EH (cell line): Measurements from ENCODE around the gene PRR5L.

Experiments used
- DNase-seq: peaks from one replicate; pipeline ENCODE4 v3.0.0-alpha.2; 2015; ENCODE audit warnings: low read depth

Gene PRR5L

DNA sequence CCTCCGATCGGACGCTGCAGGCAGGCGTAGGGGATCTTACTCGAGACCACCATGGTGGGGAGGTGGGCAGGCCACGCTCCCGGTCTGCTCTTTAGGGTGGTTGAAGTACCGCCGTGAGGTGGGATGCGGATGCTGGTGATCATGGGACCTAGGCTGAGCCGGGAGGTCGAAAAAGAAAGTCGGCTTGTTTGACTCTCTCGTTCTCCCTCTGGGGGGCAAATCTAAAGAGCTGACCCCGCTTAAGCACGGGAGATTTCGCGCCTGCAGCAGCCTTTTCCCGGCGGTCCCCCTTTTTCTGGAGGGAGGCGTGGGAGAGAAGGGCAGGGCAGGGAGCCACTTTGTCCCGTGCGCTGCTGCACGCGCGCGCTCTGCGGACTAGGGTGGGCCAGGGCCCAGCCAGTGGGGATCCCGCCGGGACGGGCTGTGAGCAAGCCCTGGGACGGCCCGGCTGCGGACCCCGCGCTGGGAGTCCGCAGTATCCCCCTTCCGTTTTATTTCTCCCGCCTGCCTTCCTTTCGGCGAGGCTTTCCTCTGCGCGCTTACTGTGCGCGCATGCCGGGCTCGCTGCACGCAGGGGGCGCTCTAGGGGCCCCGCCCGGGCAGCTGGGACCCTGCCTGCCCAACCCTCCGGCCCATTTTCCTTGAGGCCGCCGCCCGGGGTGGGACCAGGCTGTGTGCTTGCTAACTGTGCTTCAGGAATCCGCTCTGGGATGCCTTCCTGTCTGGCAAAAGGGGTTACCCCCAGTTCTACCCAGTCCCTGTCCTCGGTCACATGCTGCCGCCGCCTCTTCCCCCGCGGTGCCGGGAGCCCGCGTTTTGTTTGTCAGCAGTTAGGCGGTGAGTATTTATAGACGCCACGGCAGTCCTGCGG is 81.0 kb downstream of the PRR5L start:
- DNase-seq, result peak; percentile 67

DNA sequence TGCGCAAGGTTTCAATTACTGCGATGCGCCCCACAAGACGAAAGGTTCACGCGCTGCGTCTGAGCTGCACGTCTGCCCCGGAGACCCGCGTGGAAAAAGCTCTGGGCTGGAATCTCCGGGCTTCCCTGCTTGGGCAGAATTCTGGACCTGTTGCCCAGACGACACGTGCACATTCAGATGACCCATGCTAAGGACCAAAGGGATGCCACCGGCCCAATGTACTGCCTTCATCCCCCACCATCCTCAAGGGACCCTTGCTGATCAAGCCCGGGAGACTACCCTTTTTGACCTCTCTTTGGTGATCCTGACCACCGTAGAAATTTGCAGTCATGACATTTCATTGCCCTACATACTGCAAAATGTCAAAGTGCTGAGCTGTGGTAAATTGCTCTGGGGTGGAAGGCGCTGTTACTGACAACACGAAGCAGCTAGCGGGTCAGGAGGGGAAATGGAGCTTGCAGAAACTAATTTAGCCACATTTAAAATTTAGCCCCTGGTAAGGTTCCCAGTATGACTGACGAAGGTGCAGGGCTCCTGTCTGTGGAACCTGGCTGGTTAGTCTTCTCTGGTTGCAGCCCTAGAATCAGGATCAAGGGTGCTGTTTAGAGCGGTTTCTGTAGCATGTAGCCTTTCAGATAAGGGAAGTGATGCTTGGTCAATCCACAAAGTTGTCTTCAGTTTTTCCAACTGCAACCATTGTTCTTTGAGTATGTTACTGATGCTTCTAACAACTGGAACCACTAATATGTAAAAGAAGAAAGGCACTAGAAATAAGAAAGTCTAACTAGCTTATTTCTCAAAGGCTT is 81.9 kb downstream of the PRR5L start:
- peak; percentile 15 for DNase-seq

DNA sequence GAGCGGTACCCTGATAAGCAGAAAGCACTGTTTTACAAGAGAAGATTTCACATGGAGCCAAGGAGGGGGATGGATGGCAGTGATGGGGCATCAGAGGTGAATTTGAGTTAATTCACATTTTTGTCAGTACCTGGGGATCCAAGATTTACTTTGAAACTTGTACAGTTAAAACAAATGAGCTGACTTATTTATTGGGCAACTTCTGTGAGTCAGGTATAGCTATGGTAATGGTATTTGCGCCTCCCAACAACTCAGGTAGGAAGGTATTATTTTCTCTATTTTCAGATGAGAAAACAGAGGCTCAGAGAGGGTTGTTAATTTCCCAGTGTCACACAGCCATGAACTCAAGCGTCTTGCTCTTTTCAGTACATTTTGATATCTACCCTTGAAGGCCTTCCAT is 83.6 kb downstream of the PRR5L start:
- DNase-seq, result no peak

DNA sequence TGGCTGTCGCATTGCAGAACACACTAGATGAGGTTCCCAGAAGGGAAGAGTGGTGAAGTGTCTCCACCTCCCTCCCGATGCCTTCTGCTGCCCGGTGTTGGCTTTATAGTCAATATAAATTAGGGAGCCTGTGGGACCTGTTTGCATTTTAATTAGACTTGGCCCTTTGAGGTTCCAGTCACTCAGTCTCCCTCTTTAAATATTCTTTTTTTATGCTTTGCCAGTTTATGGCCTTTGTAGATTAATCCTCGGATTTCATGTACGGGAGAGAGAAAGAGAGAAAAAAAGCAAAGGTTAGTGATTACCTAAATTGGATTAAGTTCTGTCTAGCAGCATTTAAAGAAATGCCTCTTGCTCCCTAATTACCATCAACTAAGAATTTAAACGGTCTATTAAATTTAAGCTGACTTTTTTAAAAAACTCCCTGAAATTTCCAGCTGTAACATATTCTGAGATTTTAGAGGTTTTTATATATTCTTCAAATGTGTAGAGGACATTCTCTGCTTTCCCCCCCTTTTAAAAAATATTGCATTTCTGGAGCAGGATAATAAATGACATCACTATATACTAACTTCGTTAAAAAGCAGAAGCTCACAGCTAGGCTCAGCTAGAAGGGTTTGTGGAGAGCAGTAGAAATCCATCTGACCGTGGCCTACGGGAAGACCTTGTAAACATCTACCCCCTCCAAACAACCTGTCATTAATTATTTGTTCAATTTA is 84.4 kb downstream of the PRR5L start:
- DNase-seq, result no peak

DNA sequence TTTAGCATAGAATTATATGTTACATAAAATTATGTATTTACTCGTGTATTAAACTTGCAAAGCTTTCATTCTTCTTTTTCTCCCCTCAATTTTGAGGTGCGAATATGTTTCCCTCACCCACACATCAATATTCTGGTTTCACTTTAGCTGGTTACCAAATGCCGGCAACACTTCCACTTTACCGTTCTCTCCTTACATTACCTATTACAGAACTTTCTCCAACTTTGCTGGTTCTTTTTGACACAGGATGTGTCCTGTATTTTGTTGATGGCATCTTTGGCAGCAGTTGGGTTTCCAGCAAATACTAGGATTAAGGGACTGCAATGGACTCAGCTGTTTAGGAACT is 84.9 kb downstream of the PRR5L start:
- DNase-seq, result no peak

DNA sequence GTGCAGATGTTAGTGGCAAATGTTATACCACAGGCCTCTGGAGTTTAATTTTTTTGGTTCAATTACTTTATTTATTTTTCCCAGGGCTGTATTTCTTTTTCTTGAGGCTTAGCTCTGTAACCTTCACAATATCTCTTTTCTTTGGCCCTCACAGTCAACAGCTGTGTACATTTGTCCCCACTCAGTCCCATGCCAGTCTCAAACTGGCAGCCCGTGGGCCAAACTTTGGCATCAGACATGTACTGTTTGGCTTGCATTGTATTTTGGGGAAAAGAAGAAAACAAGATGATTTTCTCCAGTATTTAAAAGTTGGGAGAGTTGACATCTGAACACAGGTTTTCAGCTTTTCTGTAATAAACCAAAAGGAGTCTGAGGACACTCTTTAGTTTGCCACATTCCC is 87.1 kb downstream of the PRR5L start:
- DNase-seq, result no peak

DNA sequence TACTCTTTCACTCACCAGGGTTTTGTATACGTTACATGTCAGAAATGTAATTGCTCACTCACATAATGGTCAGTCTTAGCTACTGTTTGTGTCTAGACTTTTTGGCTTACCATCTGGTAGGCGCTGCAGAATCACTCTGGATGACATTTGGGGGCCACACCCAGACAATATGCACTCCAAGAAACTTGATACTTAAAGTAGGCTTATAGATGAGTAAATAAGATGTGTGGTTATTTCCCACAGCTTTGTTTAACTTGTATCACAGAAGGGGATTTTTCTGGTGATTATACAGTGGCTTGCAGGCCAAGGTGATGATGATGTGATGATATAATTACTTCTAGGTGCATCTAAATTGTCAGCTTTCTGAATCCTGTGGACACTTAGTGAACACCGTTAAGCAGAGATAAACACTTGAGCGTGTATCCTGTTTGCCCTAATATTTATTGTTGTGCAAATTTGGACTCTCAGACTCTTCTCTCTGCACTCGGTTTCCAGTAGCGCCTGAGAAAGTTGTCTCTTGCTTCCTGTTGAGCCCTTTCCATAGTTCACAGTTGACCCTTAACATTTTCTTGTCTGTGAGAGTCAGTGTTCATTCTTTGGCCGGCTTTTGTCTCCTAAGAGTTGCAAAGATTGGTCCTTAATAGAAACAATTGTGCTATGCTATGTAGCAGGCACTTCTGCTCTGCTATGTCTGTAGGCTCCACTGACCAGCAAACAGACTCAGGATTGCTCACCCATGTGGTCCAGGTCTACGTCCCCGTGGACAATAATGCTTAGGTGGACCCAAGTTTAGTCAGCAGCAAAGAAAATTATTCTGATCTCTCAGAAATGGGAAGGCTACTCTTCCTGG is 89.3 kb downstream of the PRR5L start:
- peak; percentile 58 for DNase-seq

DNA sequence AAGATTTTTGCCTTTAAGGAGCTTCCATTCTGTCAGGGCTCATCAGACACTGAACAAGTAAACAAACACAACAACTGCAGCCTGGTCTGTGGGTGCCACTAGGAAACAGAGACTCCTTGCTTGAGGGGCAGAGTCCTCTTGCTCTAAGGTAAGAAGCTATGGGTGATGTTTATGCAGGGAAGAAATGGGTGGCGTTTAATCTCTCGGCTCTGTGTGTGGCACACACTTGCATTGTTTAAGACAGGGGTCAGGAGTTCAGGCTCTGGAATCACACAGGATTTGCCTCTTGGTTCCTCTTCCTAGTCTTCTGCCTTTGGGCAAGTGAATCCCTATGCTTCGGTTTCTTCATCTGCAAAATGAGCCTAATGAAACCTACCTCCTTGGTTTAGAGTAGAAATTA is 90.3 kb downstream of the PRR5L start:
- no peak for DNase-seq

DNA sequence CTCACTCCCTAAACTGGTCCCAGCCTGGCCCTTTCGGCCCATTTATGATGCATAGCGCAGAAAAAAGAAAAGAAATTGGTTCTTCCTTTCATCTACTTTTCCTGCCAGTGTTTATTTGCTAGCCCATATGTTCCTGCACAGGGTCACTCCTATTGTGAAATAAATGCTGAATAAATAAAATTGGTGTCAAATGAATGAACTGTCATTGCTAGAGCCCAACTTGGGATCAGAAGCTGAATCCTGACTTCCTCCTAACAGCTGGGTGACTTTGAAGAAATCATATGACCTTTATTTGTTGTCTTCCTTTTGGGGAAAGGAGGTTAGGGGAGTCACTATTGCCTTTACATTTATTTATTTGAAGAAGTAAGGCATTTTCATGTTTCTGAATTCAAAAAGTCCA is 92.0 kb downstream of the PRR5L start:
- DNase-seq, result no peak

DNA sequence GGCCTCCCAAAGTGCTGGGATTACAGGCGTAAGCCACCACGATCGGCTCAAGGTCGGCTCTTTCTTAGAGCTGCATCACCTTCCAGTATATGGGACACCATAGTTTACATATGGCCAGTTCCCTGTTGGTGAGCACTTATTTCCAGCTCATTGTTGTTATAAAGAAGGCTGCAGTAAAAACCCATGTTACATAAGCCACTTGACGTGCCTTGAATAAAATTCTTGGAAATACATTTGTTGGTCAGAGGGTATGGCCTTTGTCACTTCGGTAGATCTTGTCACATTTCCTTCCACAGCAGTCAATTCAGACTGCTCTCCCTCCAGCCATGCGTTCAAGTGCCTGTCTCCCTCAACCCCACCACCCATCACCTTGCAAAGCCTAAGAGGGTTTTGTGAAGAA is 92.9 kb downstream of the PRR5L start:
- no peak for DNase-seq

DNA sequence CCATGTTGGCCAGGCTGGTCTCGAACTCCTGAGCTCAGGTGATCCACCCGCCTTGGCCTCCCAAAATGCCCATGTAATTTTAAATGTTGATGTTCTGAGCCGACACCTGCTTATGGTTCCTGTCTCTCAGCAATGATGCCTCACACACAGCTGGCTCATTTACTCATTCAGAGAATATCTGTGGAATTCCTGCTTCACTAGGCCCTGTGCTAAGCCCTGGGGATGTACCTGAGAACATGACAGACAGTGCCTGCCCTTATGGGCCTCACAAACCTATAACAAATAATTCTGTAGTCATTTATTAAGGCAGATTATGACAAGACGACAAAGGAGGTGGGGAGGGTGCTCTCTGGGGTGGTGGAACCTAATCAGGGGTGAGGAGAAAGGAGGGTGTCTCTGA is 93.7 kb downstream of the PRR5L start:
- peak; percentile 16 for DNase-seq

DNA sequence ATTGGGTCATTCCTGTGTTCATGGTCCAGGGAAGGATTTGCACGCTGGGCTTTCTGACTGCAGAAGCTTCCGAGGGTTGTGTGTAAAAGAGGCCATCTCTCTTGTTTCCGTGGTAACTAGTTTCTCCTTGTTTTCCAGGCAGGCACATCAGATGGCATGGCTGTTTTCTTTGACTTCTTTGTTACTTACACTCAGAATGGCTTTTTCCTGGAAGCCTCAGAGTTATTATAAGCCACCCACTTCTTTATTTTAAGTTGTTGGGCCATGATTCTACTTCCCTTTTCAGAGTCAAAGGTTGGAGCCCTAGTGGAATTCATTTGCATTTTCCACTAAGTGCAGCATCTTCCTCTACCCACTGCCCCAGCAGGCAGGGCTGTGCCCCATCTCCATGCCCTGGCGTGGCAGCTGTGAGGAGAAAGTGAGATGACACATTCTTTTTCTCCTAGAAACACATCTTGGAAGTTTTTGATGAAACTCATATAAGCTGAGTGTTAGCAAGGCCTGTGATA is 94.9 kb downstream of the PRR5L start:
- DNase-seq, result no peak

DNA sequence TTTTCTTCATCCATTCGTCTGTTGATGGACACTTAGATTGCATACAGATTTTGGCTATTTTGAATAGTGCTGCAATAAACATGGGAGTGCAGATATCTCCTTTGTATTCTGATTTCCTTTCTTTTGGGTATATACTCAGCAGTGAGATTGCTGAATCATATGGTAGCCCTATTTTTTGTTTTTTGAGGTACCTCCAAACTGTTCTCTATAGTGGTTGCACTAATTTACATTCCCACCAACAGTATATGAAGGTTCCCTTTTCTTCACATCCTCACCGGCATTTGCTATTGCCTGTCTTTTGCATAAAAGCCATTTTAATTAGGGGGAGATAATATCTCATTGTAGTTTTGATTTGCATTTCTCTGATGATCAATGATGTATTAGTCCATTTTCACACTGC is 96.1 kb downstream of the PRR5L start:
- DNase-seq, result no peak

DNA sequence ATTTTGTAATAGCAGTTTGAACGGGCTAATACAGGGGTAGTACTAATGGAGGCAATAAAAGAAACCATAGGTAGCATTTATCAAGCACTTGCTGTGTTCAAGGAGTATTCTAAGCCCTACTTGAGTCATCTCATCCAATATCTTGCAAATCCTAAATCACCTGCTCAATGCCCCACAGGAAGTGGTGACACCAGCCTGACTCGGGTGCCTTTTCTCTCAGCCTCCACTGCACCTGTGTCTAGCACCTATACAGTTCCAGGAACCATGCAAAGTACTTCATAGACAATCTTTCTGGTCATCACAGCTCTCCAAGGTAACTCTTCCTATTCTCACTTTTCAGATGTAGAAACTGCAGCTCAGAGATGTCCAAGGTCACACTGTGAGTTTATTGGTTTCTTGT is 98.0 kb downstream of the PRR5L start:
- DNase-seq, result no peak

DNA sequence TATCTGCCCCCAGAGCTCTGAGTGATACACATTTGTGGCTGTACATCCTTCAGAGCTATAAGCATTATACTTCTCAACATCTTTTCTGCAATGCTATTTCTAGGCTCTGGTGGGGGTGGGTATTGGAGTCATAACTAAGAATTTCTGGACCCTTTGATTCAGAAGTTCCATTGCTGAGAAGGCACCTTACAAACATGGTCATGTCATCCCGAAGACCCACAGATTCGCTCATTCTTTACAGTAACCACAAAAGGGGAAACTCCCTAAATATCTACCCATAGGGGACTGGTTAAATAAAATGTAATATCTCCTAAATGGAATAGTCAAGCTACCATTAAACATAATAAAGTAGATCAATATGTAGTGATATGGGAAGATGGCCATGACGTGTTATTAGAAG is 98.8 kb downstream of the PRR5L start:
- DNase-seq, result no peak

DNA sequence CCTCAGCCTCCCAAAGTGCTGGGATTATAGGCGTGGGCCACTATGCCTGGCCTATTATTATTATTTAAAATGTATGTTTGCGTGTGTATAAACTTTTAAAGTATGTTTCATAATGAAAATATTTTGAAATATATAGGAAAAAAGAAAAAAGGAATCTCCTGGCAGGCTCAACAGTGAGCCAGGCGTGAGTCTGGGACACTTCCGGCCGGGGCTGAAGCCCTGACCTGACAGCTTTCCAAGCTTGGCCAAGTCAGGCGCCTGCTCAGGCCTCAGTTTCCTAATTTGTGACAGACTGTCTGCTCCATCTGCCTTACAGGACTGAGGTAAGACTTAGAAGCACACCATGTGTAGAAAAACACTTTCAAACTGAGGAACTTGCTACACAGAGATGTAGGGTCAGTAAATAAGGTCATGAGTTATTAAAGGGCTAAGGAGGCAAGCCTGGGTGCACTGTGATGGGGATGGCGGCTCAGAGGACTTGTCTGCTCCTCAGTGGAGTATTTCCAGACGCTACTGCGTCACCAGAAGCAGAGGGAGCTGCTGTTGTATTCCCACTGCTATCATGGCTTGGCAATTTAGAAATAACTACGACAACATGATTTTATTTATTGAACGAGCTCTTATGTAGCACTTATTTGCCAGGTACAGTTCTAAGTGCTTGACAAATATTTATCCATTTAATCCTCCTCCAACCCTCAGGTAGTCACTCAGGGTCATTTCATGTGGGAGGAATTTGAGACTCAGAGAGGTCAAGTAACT is 100.1 kb downstream of the PRR5L start:
- DNase-seq, result no peak

DNA sequence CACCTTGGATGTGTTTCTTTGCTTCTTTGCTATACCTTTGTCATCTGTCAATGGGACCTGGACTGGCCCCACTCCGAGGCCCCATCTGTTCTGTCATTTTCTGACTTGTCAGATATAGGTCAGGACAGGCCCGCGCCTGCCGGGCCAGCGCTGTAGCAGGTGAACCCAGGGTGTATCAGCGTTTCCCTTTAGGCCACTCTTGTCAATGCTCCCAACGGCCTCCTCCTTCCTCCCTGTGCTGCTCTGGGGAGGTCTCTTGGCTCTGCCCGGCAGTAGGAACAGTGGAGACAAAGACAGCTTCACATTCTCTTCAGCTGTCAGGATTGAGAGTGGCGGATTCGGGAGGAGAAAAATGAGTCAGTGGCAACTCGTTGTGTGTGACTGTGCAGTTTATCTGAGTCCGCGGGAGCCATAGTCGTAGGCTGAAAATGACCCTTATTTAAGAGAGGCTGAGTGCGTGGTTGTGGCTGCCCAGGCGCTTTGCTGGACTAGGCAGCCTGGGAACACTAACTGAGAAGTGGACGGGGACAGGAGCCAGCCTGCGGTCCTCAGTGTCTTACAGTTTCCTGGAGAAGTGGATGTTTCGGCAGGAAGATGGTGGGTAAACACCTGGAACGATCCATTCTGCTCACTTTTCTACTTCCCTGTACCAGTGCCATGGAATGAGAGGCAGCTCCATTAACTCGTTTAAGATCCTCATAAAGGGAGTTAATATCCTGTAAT is 102.3 kb downstream of the PRR5L start:
- DNase-seq, result no peak

DNA sequence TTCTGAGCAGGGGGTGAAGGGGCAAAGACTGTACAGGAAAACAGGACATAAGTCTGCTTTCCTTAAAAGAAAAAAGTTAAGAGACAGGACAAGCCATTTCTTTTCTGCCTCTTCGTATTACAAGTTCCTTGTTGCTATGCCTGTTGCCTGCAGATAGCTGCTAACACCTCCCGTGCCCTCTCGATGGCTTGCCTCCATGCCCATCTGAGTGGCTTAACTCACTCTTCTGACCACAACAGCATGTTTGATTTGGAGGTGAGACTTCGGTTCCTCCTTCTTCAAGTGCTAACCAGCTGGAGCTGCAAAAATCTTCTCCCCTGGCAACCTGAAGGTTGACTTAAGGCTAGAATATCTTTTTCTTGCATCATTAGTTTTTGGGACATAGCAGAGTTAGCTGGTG is 103.1 kb downstream of the PRR5L start:
- DNase-seq, result no peak

DNA sequence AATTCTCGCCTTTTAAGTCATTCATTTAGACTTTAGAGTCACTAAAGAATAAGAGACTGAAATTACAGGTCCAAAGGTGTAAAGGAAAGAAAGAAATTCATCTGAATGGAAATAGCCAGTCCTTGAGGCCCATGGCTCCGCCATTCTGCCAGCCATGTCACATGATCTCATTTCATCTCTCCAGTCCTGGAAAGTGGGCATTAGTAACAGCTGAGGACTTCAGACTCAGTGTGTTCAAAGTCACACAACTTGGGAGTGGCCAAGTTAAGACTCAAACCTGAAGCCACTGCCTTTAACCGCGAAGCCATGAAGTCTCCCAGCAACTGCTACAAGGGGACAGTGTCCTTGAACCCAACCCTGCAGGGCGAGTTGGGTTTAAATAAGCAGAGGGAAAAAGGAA is 103.7 kb downstream of the PRR5L start:
- DNase-seq, result no peak

DNA sequence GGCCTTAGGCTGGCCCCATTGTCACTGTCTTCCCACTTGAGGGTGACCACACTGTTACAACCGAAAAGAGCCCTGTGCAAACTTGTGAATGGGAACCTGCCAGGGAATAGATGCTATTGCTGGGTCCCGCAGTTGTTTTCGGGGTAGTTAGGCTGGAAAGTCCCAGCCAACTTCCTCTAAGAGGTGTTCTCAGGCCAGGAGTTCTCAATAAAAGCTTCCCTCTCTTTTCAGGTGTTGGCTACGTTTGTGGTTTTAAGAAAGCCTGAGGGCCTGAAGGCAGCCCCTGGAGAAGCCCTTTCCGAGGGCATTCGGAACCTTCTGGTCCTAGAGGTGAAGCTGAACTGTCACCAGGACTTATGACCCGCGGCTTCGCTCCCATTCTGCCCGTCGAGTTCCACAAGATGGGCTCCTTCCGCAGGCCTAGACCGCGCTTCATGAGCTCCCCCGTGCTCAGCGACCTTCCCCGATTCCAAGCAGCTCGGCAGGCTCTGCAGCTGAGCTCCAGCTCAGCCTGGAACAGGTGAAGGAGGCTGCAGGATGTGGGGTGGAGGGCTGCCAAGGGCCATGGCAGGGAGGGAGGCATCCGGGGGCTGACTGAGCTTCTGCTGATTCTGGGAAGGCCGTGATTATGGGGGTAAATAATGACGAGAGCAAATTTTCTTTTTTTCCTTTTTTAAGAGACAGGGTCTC is 104.8 kb downstream of the PRR5L start:
- DNase-seq, result no peak
